A673 (cell line): ENCODE data around the gene GALNT4. TPM values are rescaled to one million over a fixed set of nuclear protein-coding genes. Genes with fewer than 3 reads are reported as not detected.

Experiments
- BruUV-seq: library from RNA; stranded (reverse); fragments of 400-500 nt; replicated peaks from 2 replicates; lab custom pipeline; 2021; lab: Mats Ljungman, UMichigan
- CTCF ChIA-PET: fragments of 300-600 bp; sonication (Branson Sonifier 250); formaldehyde crosslinking; loops from one replicate; lab custom pipeline; 2022; ENCODE audit warnings: antibody characterized with exemption; lab: Charles Lee
- POLR2A ChIA-PET: fragments of 300-600 bp; sonication (Branson Sonifier 250); formaldehyde crosslinking; loops from one replicate; lab custom pipeline; 2022; ENCODE audit warnings: antibody characterized with exemption; ENCODE audit not compliant: low non-redundant PET; lab: Charles Lee
- DNase-seq: peaks from one replicate; pipeline ENCODE4 v3.0.0-alpha.2; 2015; ENCODE audit warnings: low spot score
- H3K27ac ChIP-seq: fragments of 200-600 bp; sonication (generic); 2 replicates; pipeline ENCODE4 v1.5.1; 2016; ENCODE audit warnings: mixed run types, low read depth, mild to moderate bottlenecking, mixed read lengths, antibody characterized with exemption, low read length; ENCODE audit not compliant: poor library complexity, severe bottlenecking
- H3K27me3 ChIP-seq: fragments of 200-600 bp; sonication (generic); replicated peaks from 2 replicates; pipeline ENCODE4 v1.6.1; 2017; ENCODE audit warnings: mixed run types, low read depth, mild to moderate bottlenecking, mixed read lengths, antibody characterized with exemption, low read length; ENCODE audit not compliant: insufficient read depth, poor library complexity
- H3K36me3 ChIP-seq: fragments of 200-600 bp; sonication (generic); 2 replicates; pipeline ENCODE4 v1.6.1; 2016; ENCODE audit warnings: mixed run types, mild to moderate bottlenecking, mixed read lengths, antibody characterized with exemption, low read length; ENCODE audit not compliant: insufficient read depth, poor library complexity, severe bottlenecking
- H3K4me1 ChIP-seq: fragments of 200-600 bp; sonication (generic); 2 replicates; pipeline ENCODE4 v1.6.1; 2017; ENCODE audit warnings: mixed run types, mild to moderate bottlenecking, mixed read lengths, antibody characterized with exemption, low read length; ENCODE audit not compliant: insufficient read depth, poor library complexity, severe bottlenecking
- H3K4me3 ChIP-seq: fragments of 200-600 bp; sonication (generic); 2 replicates; pipeline ENCODE4 v1.5.1; 2016; ENCODE audit warnings: low read depth, mixed run types, mild to moderate bottlenecking, mixed read lengths, low read length; ENCODE audit not compliant: poor library complexity, severe bottlenecking
- H3K9me3 ChIP-seq: fragments of 200-600 bp; sonication (generic); 2 replicates; pipeline ENCODE4 v1.6.1; 2016; ENCODE audit warnings: mixed run types, low read depth, mild to moderate bottlenecking, mixed read lengths, antibody characterized with exemption, low read length; ENCODE audit not compliant: poor library complexity, severe bottlenecking
- EZH2 ChIP-seq: fragments of 200-600 bp; sonication (generic); IDR thresholded peaks from 2 replicates; pipeline ENCODE4 v1.6.1; 2017; ENCODE audit warnings: borderline replicate concordance, low read depth, mild to moderate bottlenecking, mixed read lengths, antibody characterized with exemption, low read length; ENCODE audit not compliant: poor library complexity, severe bottlenecking
- intact Hi-C: fragments of 100-400 bp; cut with micrococcal nuclease; formaldehyde crosslinking; loops from one replicate; pipeline ENCODE4 v1.10.0; 2022; ENCODE audit not compliant: unreplicated experiment
- total RNA-seq: library from RNA; stranded (reverse); gene quantifications from 2 replicates; pipeline ENCODE4 v1.2.3, GENCODE V29; 2021
- TF ChIP-seq, protein P1 (sequence below): fragments of 300-800, 200-600 bp; sonication (generic); conservative IDR thresholded peaks from 2 replicates; pipeline ENCODE4 v1.5.1; 2017; ENCODE audit warnings: low read depth, mild to moderate bottlenecking, antibody characterized with exemption, low read length, moderate library complexity, mixed read lengths

Gene GALNT4
- total RNA-seq, 1 experiment from 2014 or later: 14.3 TPM

- CTCF ChIA-PET: no interaction called here
- no peak overlapping the region for H3K4me3 ChIP-seq
- POLR2A ChIA-PET: no interaction called here
- H3K27me3 ChIP-seq: no peaks in the 10 kb centered on the region
- no peaks in the 10 kb centered on the region for H3K9me3 ChIP-seq
- H3K4me1 ChIP-seq: peaks cover 4% of the 10 kb centered on the region
- intact Hi-C loops: no loop called here
- no TSS peak for BruUV-seq
- no peak overlapping the region for H3K27ac ChIP-seq
- DNase-seq: no peak
- H3K36me3 ChIP-seq: no peaks in the 10 kb centered on the region
- TF ChIP-seq EZH2: no peak
- TF ChIP-seq, protein P1, sequence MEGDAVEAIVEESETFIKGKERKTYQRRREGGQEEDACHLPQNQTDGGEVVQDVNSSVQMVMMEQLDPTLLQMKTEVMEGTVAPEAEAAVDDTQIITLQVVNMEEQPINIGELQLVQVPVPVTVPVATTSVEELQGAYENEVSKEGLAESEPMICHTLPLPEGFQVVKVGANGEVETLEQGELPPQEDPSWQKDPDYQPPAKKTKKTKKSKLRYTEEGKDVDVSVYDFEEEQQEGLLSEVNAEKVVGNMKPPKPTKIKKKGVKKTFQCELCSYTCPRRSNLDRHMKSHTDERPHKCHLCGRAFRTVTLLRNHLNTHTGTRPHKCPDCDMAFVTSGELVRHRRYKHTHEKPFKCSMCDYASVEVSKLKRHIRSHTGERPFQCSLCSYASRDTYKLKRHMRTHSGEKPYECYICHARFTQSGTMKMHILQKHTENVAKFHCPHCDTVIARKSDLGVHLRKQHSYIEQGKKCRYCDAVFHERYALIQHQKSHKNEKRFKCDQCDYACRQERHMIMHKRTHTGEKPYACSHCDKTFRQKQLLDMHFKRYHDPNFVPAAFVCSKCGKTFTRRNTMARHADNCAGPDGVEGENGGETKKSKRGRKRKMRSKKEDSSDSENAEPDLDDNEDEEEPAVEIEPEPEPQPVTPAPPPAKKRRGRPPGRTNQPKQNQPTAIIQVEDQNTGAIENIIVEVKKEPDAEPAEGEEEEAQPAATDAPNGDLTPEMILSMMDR: 0 out of 2 replicates have a peak, but pooled peaks have one; percentile 17
Measured at GRCh38 chr12:89477633-89478279, 46.8 kb downstream of the GALNT4 start.

GRCh38 chr12:89476904-89477595 is 47.5 kb downstream of the GALNT4 start:
- Histone ChIP-seq H3K27ac (no peak overlapping the region), H3K27me3 (no peaks in the 10 kb centered on the region), H3K36me3 (no peaks in the 10 kb centered on the region), H3K9me3 (no peaks in the 10 kb centered on the region), H3K4me1 (peaks cover 9% of the 10 kb centered on the region), H3K4me3 (no peak overlapping the region)
- BruUV-seq: no TSS peak
- no peak for DNase-seq
- ChIA-PET POLR2A (no interaction called here), CTCF (no interaction called here)
- intact Hi-C loops: no loop called here
- TF ChIP-seq, protein P1: no peak
- TF ChIP-seq EZH2: no peak

- no peak for TF ChIP-seq EZH2
- TF ChIP-seq, protein P1: no peak
- DNase-seq: no peak
- Histone ChIP-seq H3K27ac (no peak overlapping the region), H3K36me3 (no peaks in the 10 kb centered on the region), H3K4me3 (no peak overlapping the region), H3K9me3 (no peaks in the 10 kb centered on the region), H3K27me3 (no peaks in the 10 kb centered on the region), H3K4me1 (peaks cover 10% of the 10 kb centered on the region)
- intact Hi-C loops: no loop called here
- ChIA-PET CTCF (no interaction called here), POLR2A (no interaction called here)
- BruUV-seq: no TSS peak
Measured at GRCh38 chr12:89476232-89476631, 48.4 kb downstream of the GALNT4 start.
